Measurements from ENCODE around the gene MSLN.

GRCh38 chr16:788399-789126 is 28.0 kb downstream of the MSLN start, which contains the start of gene CHTF18:
- TF ChIP-seq CTCF (IDR thresholded peaks at IDR 0.05) = no peak
- TF ChIP-seq SIN3A (IDR thresholded peaks at IDR 0.05; ENCODE audit: borderline replicate concordance, low read depth, low read length) = peak; percentile 86; the same call in 1 of the 2 replicates
- TF ChIP-seq TAF1 (IDR thresholded peaks at IDR 0.05; ENCODE audit: borderline replicate concordance, low read depth, low read length) = no peak
- TF ChIP-seq MAX (IDR thresholded peaks at IDR 0.05; ENCODE audit: low read depth) = peak; percentile 47; the same call in 1 of the 2 replicates
- TF ChIP-seq CHD2 (IDR thresholded peaks at IDR 0.05; ENCODE audit: low read length, partially characterized antibody) = no peak
- TF ChIP-seq NRF1 (IDR thresholded peaks at IDR 0.05; ENCODE audit: low read depth, low read length) = peak; percentile 49; the same call in 1 of the 2 replicates
- no peak for TF ChIP-seq FOXJ3 (CRISPR knock-in tag; IDR thresholded peaks at IDR 0.05)
- TF ChIP-seq TEAD4 (IDR thresholded peaks at IDR 0.05; ENCODE audit: borderline replicate concordance, insufficient read depth) = no peak
- no peak for TF ChIP-seq JUND (IDR thresholded peaks at IDR 0.05)
- no peak for TF ChIP-seq TCF12 (IDR thresholded peaks at IDR 0.05)
